H1 (cell line): ENCODE measurements around the gene DAZAP1.

Source experiments
- CTCF ChIP-seq, 3 experiments: IDR thresholded peaks; 1 replicate in 2 of 3; 2 replicates in 1 of 3; pipeline versions ENCODE4 v1.5.1 to v1.6.1; 2011; ENCODE audit warnings: low read length in 3 of 3, mild to moderate bottlenecking in 3 of 3, inconsistent platforms in 2 of 3, low read depth in 1 of 3, moderate library complexity in 1 of 3; ENCODE audit not compliant: insufficient read depth in 1 of 3; ENCODE audit errors: control extremely low read depth in 1 of 3
- EGR1 ChIP-seq: IDR thresholded peaks from 2 replicates; pipeline ENCODE4 v1.6.1; 2011; ENCODE audit warnings: low read depth, low read length, borderline replicate concordance
- EZH2 ChIP-seq: fragments of 200-600 bp; sonication (generic); IDR thresholded peaks from 2 replicates; pipeline ENCODE4 v1.7.1; 2012; ENCODE audit warnings: low read depth, mild to moderate bottlenecking, moderate library complexity, low read length, inconsistent platforms; ENCODE audit not compliant: severe bottlenecking
- JUN ChIP-seq: IDR thresholded peaks from 2 replicates; pipeline ENCODE4 v1.6.1; 2011; ENCODE audit warnings: low read depth, mild to moderate bottlenecking, improper control_type of control experiment, low read length
- KDM5A ChIP-seq: fragments of 200-600 bp; IDR thresholded peaks from 2 replicates; pipeline ENCODE4 v1.7.1; 2012; ENCODE audit warnings: mild to moderate bottlenecking, low read length, inconsistent platforms, mixed read lengths
- POLR2A ChIP-seq, 2 experiments: IDR thresholded peaks; 1 replicate in 1 of 2; 2 replicates in 1 of 2; pipeline ENCODE4 v1.6.1; 2011; ENCODE audit warnings: low read depth in 2 of 2, low read length in 2 of 2, mild to moderate bottlenecking in 2 of 2; ENCODE audit errors: control extremely low read depth in 1 of 2
- POLR2AphosphoS5 ChIP-seq: IDR thresholded peaks from 2 replicates; pipeline ENCODE4 v1.6.1; 2011; ENCODE audit warnings: low read depth, low read length
- TEAD4 ChIP-seq: IDR thresholded peaks from 2 replicates; pipeline ENCODE4 v1.6.1; 2012; ENCODE audit warnings: low read depth, low read length, inconsistent platforms, mixed read lengths

GRCh38 chr19:1455336-1456120, 48.1 kb downstream of the DAZAP1 start:
- TF ChIP-seq POLR2AphosphoS5 (no peak), EZH2 (no peak), POLR2A (IDR thresholded peaks at IDR 0.05; ENCODE audit: control extremely low read depth in 1 of 2, low read depth in 2 of 2, low read length in 2 of 2) (no peak), CTCF (IDR thresholded peaks at IDR 0.05; ENCODE audit: control extremely low read depth in 1 of 3, insufficient read depth in 1 of 3, low read depth in 1 of 3, low read length in 3 of 3) (no peak), JUN (no peak), KDM5A (no peak), EGR1 (no peak), TEAD4 (no peak)
